Measurements from ENCODE around the gene KRTAP10-12.

GRCh38 chr21:44716984-44717383 is 20.0 kb downstream of the KRTAP10-12 start:
- no peak for TF ChIP-seq POLR2A (IDR thresholded peaks at IDR 0.05)
- no peak for TF ChIP-seq CTCF (IDR thresholded peaks at IDR 0.05)

All from testis (tissue), 2 donors.